DMS 273 (cell line): ENCODE data around the gene RNLS.
A peak's percentile ranks its signal among the peaks of the same experiment; 100 is the strongest.

Experiments
- DNase-seq: peaks from one replicate; lab custom pipeline; 2025; ENCODE audit not compliant: unreplicated experiment; lab: John Stamatoyannopoulos, UW

Gene RNLS

DNA sequence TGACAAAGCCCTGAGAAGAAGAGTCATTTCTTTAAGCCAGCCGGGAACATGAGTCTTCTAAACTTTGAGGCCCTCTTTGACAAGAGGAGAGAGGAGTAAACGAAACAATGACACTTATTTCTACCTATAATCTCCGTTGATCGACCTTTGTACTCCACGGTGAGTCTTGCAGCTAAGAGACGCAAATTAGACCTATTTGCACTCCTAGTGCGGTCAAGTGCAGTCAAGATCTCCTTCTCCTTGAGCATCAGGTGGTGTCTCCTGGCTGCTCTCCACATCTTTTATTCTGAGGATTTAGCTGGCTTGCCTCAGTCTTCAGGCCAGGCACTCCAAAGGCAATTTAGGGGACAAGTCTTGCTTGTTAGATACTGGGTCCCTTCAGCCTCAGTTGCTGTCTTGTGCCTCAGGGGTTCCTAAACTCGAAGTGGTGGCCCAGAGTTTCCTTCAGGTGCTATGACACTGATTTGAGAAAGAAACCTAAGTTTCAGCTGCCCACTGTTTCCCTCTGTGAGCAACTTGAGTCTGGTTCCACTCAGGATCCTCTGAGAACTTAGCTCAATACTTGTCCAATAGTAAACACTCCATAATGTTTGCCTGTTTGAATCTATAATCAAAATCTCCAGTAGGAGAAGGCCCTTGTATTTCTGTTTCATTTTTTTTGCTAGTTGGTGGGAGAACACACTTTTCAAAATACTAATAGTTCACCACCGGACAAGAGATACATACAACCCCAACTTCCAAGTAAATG is 312.9 kb downstream of the RNLS start:
- no peak for DNase-seq

DNA sequence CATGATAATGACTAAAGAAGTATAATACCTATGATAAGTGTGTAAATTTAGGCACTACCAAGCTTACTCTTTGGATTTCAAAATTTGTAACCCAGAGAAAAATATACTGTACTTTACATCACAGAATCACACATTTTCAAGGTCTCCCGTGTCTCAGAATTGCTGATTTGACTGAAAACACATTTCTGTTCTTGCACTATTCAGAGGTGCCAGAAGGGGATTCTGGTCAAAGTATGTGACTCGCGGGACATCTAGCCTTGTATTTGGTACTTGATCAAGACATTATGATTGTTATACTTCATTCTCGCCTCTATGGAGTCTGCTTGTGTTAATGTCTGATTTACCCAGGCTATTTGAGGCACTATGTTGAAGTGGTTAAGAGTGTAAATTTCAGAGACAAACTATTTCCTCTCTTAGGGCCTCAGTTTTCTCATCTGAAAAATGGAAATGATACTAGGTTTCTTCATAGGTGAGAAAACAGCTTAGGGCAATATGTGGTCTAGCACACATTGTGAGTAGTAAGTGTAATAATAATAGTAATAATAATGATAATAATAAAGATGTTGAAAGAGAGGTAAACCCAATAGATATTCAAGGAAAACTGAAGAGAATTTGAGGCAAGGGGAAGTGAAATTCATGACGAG is 320.4 kb downstream of the RNLS start:
- DNase-seq = no peak

DNA sequence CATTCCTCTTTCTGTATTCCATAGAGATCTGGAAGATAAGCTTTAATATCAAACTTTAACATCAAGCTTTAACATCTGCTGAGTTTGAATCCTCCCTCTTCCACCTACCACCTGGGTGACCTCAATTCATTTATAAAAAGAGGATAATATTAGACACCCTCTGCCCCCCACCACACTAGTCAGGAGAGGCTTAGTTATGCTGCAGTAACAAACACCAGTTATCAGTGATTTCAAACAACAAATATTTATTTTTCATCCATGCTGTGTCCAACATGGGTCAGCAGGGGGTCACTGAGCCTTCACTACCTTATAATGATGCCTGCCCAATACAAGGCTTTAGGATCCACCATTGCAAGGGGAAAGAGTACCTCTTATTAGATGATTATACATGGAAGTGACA is 322.0 kb downstream of the RNLS start:
- no peak for DNase-seq

DNA sequence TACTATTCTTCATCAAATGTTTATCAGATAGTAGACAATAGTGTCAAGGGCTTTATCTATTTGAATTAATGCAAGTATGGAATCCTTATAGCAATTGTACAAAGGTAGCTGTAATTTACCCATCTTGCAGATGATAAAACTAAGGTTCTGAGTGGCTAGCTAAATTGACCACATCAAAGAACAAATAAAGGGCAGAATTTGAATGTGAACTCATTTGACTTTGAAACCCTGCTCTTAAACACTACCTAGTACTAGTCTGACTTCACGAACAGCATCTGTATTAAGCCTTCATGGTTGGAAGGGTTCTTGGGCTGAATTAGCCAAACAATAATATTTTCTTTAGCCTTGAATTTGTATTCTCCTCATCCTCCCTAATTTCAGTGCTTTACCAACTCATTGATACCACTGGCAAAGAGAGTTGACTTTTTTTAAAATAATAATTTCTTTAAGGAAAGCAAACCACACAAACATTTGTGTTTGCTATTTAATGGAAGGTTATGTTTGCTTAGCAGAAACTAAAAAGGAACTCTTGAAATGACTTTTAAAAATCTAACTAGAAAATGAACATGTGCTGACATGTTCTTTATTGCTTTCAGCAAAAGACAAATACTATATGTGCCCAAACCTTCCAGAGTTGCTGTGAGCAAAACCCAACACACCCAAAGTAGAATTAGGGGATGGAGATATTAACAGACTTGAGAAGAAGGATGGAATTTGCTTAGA is 322.6 kb downstream of the RNLS start:
- no peak for DNase-seq

DNA sequence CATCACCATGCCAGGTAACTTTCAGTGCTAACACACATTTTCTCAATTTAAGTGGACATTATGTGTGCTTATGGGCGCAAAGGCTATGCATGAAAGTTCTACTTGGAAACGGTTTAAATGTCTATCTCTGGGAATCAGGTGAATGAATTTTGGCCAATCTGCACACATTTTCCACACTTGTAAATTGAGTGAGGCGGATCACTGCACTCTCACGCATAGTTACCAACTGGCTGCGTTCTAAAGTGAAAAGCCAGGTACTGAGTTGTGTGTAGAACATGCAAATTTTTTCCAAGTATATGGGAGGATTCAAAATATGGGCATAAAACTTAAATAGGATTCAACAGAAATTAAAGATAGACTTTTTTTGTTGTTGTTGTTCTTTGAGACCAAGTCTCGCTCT is 323.7 kb downstream of the RNLS start:
- DNase-seq = no peak

DNA sequence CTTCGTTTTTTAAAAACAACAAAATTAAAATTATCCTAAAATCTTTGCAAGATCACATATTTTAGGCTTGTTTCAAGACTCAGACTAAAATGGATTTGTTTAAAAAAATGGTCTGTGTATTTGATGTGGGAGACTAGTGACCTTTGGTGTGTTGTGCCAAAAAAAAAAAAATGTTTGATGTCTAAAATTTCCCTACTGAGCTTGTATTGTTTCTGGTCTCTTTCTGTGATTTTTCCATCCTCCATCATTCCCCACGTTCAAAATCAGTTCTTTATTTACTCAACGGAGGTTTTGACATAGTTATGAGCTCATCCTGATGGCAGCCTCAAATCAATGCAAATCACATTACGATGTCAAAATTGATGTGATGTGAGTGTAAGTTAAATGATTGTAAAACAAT is 326.2 kb downstream of the RNLS start:
- no peak for DNase-seq

DNA sequence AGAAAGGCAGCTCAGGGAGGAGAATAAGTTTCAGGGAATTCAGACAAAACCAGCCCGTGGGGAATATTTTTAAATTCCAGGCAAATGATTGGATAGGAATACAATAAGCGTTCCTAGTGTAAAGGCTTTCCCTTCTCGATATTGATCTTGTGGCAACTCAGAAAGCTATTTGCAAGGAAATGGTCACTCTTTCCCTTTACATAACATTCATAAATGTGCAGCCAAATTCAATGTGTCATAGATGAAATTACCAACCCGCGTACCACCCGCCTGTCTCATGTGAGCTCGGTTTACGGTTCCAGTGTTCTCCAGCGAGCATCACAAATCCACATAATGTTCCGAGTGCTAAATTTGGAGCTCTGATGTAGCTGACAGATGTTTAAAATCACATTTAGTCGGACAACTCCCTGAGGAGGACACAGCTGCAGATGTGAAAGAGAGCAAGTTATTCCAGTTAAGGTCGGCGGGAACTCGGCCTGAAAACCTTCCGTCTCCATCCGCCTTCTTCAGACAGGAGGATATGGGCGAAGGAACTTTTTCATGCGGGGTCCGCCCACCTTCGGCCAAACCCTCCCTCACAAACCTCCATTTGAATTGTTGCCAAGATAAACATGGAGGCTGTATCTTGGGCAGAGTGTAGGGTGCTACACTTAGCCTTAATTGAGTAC is 327.0 kb downstream of the RNLS start:
- no peak for DNase-seq

DNA sequence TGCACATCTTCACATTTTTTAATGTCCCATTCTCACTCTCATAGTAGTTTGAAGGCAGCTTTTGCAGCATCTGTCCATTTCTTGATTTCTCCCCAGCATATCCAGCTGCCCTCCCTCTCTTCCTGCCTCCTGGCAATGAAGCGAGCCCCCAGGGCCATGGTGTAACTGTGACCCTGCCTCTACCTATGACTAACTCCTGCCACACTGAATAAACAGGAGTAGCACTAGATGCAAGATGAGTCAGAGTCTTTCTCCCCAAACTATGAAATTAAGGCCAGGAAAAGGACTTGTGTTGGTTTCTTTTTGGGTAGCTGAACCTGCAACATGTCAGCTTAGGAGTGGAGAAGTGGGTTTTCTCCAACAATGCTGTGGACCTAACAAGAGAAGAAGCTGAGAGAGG is 329.0 kb downstream of the RNLS start:
- DNase-seq = peak; percentile 12

DNA sequence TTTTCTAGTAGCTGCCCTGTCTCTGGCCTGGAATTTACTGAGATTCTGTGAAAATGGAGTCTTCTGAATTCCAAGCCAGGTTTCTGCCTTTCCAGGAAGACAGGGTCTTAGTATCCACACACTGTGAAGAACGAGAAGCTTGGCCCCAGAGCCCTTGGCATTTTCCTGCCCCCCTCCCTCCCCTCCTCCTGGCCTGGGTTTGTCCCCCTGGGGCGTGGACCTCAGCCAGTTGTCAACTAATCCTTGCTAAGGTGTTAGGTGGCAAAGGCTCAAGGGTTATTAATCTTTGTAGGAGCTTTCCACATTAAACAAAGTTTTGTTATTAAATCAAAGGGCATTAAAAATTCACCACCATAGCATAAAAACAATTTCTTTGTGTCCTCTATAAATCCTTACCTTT is 329.5 kb downstream of the RNLS start:
- no peak for DNase-seq

DNA sequence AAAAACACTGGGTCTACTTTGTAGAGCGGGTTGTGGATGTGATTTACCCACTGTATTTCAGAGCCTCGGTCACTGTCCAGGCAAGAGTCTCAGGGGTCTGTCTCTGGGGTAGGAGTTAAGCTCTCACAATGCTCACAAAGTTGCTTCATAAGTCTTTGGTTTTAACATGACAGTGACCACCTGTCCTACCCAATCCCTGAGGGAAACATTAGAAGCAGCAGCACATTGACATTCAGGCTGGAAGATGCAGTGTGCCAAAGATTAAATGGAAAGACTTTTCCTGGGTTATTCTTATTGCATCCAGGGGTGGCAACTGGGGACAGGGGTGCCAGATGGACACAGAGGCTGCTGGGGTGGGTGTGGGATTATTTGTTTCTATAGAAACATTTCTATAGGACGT is 330.0 kb downstream of the RNLS start:
- DNase-seq = peak; percentile 24

DNA sequence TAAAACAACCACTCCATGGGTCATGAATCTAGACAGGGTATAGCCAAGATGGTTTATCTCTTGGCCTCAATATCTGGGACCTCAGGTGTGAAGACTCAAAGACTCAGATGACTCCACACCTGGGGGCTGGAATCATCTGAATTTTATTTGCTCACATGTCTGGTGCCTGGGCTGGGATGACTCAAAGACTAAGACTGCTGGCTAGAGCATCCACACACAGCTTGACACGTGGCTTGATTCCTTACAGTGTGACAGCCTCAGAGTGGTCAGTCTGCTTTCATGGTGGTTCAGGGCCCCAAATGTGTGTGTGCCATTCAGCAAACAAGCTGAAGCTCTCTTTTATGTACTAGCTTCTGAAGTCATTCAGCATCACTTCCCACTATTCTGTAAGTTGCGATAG is 333.7 kb downstream of the RNLS start:
- no peak for DNase-seq

DNA sequence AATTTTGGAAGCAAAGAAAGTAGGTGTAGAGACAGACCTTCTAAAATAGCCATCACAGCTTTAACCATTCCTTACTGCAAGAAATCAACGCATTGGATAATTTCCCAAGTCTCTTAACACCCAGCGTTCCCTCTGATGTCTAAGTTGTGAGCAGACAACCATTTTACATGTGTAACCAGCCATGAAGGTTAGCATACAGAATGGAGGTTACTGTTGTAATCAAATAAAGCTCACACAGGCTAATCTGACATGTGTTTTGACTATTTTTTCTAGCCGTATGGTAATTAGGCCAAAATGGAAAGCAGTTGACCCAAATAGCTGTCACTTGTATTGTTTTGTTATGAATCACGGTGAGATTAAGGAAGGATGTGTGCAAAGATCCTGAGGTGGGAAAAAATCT is 336.4 kb downstream of the RNLS start:
- DNase-seq = no peak

DNA sequence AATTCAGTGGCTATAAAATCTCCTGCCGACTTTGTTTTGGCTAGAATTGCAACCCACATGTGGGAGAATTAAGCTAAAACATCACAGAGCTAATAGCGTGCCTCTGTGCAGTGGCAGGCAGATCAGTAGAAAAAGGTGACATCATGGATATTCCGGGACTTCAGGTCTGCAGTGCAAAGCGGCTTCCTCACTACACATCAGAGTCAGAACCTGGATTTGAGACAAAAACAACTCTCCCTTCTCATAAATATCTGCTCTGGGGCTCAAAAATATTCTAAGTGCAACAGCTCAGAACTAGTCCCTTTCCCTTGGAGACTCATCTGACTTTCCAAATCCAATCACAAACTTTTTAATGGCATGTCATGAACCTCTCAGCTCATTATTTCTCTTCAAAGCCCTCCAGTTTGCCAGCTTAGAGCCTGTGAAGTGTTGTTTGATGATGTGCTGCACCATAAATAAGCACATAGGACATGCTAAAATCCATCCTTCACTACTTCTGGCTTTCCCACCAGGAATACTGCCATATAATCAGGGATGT is 337.1 kb downstream of the RNLS start:
- DNase-seq = no peak

DNA sequence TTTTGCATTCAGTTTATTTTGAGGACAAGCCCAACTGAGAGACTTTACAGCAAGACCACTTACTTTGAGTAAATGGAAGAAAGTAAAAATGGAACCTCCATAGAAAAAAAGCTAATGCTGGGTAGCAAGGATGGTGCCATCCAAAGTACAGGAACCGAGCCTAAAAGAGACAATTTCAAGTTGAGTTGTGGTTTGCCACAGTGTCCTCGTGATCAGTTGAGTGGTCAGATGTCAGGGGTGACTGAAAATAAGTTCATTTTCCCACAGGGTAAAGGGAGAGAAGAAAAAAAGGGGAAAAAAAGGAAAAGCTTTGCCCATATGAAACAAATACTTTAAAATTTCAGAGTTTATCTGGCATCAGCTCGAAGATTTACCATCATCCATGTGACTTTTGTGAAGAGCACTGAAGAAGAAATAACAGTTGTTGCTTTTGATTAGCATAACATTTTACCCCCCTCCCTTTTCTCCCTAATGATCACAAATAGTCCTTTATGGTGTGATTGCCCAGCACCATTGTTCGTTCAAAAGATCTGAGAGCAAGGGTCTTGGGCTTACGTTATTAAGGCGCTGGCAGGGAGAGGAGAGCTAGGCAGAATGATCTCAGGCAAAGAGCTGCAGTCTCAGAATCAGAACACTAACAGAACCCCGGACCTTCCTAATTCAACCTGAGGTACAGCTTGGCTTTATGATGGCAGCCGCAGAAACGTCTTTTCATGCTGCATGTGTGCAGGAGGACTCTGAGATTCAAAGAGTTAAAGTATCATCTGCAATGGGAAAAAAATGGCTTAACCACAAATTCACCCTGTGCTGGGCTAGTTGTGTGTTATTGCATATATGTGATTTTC is 338.1 kb downstream of the RNLS start:
- DNase-seq = no peak

DNA sequence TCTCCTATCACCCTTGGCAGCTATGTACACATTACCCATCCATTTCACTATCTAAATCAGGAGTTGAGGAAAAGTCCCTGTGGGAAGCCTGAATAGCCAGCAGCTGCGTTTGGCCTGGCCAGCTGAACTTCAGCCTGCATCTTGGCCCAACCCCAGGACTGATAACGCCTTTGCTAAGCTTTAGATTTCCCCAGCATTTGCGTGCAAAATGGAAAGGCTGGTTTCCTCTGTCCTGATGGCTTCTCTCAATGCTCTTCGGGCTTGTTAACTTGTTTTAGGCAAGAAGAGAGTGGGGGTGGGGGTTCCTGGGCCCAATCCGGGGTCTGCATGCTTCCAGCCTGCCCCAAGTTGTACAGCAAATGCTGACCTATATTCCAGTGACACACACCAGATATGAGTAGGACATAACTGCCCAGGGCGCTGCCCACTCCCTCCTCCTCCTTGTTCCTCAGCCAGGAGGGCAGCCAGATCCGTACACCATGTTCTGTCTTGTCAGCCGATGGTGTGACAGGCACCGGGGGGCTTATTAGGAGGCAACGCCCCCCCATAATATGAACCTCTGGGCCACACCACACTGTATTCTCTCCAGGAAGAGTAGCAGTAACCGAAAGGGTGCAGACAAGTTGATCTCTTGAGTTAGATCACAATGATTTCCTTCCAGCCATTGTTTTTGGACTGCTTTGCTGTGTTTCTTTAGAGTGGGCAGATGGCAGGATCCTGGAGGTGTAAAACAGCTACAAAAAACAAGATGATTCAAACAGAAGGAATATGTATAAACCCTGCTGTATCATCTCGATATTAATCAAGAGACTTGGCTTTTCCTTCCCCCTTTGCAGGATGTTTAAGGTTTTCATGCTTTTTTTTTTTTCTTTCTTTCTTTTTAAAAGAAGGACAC is 339.0 kb downstream of the RNLS start:
- peak; percentile 19 for DNase-seq

DNA sequence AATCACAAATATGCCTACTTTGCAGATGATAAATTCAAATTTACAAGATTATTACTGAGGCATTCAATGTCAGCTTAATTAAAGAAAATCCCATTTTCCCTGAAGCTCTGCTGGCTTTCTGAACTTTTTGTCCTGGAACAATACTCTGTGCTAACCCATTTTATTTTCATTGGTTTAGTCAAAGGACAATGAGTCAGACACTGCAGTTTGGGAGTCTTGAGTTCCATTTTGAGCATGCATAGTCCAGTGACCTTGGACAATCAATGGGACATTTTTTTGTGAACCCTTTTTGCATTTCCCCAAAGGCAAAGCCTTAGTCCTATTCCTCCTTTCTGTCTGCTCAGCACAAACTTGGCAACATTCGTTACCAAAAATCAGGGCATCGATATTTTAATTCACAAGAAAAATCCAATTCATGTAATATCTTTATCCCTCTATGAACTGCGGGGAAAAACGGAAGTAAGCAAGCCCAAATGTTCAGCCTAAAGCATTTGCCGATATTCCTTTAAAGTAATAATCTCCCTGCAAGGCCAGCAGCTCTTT is 339.8 kb downstream of the RNLS start:
- no peak for DNase-seq

DNA sequence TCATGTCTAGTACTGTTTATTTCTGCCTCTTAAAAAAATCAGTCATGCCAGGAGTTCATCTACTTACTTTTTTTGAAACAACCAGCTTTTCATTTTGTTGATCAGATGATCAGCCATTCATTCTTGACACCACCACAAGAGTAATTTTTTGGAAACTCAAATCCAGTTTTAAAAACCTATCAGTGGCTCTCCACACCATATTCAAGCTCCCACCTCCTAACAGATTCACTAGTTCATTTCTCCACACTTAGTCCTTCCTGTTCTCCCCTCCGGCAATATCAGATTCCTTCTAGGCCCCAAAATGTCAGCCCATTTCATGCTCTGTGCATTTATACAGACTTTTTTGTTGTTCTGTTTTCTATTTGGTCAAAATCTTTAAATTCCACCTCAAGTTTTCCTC is 341.6 kb downstream of the RNLS start:
- no peak for DNase-seq

DNA sequence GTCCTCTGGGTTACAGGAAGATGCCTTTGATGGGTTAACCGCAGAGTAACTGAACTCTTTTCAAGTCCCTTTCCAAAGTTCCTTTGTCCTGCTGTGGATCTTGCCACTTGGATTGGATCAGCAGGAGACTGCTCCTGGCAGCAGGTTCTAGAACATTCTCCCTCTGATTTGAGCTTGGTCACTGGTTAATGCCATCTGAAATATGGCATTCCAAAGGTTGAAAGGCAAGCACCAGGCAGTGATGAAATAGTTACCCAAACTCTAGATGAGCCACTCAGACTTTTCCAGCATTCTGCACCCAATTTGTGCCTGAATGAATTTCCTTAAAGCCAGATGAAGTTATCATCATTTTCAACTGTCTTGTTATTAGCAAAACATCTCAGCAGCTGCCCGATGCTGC is 343.9 kb downstream of the RNLS start:
- no peak for DNase-seq

DNA sequence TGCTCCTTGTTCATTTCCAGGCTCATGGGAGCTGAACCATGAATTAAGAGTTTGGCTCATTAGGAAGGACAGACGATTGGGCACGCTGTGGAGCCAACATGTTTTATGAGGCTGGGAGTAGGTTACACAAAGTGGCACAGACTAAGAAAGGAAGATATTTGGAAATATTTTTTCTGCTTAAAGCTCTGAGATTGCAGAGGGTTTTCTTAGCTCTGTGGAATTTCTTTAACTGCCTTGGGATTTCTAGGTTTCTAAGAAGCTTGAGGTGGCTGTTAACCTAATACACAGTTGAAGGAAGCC is 344.6 kb downstream of the RNLS start:
- no peak for DNase-seq
